OCI-LY3 (cell line): ENCODE results near the gene CD300LF.
A peak's percentile ranks its signal among the peaks of the same experiment; 100 is the strongest.

Experiments used
- H2AFZ ChIP-seq: fragments of 200-600, 300-600 bp; shearing (Covaris generic); 2 replicates; pipeline ENCODE4 v1.6.0; 2014; ENCODE audit warnings: antibody characterized with exemption, low read depth, low read length
- H3K27ac ChIP-seq: fragments of 200-600, 300-600 bp; sonication (generic); 2 replicates; pipeline ENCODE4 v1.5.1; 2014; ENCODE audit warnings: mild to moderate bottlenecking, low read length, moderate library complexity, mixed read lengths
- H3K27me3 ChIP-seq: fragments of 200-600, 300-600 bp; sonication (generic); 2 replicates; pipeline ENCODE4 v1.6.1; 2014; ENCODE audit warnings: low read depth, low read length, mixed read lengths
- H3K36me3 ChIP-seq: fragments of 200-600, 300-600 bp; sonication (generic); replicated peaks from 2 replicates; pipeline ENCODE3; 2014; ENCODE audit warnings: low read depth, low read length, mixed read lengths
- H3K4me1 ChIP-seq: fragments of 300-600, 200-600 bp; sonication (generic); 2 replicates; pipeline ENCODE4 v1.6.1; 2014; ENCODE audit warnings: low read length, mixed read lengths
- H3K4me2 ChIP-seq: fragments of 200-600, 300-600 bp; sonication (generic); 2 replicates; pipeline ENCODE4 v1.6.1; 2014; ENCODE audit warnings: low read length, mixed read lengths
- H3K4me3 ChIP-seq: fragments of 300-600, 200-600 bp; sonication (generic); 2 replicates; pipeline ENCODE4 v1.5.1; 2014; ENCODE audit warnings: antibody characterized with exemption, mild to moderate bottlenecking, low read length, moderate library complexity
- H3K79me2 ChIP-seq: fragments of 300-600, 200-600 bp; shearing (Covaris generic); 2 replicates; pipeline ENCODE4 v1.6.1; 2014; ENCODE audit warnings: mild to moderate bottlenecking, low read length, mixed read lengths
- H3K9ac ChIP-seq: fragments of 300-600, 200-600 bp; shearing (Covaris generic); 2 replicates; pipeline ENCODE4 v1.6.0; 2014; ENCODE audit warnings: mild to moderate bottlenecking, low read length, moderate library complexity
- H3K9me3 ChIP-seq: fragments of 200-600, 300-600 bp; shearing (Covaris generic); 2 replicates; pipeline ENCODE4 v1.6.1; 2014; ENCODE audit warnings: low read length, mixed read lengths; ENCODE audit not compliant: insufficient read depth
- H4K20me1 ChIP-seq: fragments of 200-600, 300-600 bp; sonication (generic); 2 replicates; pipeline ENCODE4 v1.6.1; 2016; ENCODE audit warnings: low read length, mixed read lengths; ENCODE audit not compliant: insufficient read depth
- CTCF ChIP-seq: fragments of 200-600, 300-600 bp; sonication (generic); IDR thresholded peaks from 2 replicates; pipeline ENCODE4 v1.5.1; 2014; ENCODE audit warnings: antibody characterized with exemption, low read length, low read depth
- EZH2phosphoT487 ChIP-seq: fragments of 200-600 bp; shearing (Covaris generic); IDR thresholded peaks from 2 replicates; pipeline ENCODE4 v1.6.1; 2018; ENCODE audit warnings: antibody characterized with exemption, mixed run types, low read depth

CD300LF gene

GRCh38 chr17:74746376-74746775 lies 33.7 kb upstream of the CD300LF start:
- TF ChIP-seq EZH2phosphoT487 (no peak), CTCF (no peak)
- H3K79me2 ChIP-seq = peaks cover 22% of the 10 kb centered on the region
- no peak overlapping the region for H3K4me2 ChIP-seq
- no peaks in the 10 kb centered on the region for H3K9me3 ChIP-seq
- H4K20me1 ChIP-seq = peaks cover 4% of the 10 kb centered on the region; the same call in 1 of the 2 replicates
- no peak overlapping the region for H3K27ac ChIP-seq
- H3K36me3 ChIP-seq = no peaks in the 10 kb centered on the region
- H2AFZ ChIP-seq = no peak overlapping the region
- H3K4me1 ChIP-seq = peaks cover 13% of the 10 kb centered on the region
- no peak overlapping the region for H3K4me3 ChIP-seq
- no peak overlapping the region for H3K9ac ChIP-seq
- peaks cover 10% of the 10 kb centered on the region; the same call in 1 of the 2 replicates for H3K27me3 ChIP-seq

GRCh38 chr17:74745548-74746177 lies 32.9 kb upstream of the CD300LF start:
- Histone ChIP-seq H3K4me1 (peaks cover 13% of the 10 kb centered on the region), H3K4me2 (no peak overlapping the region), H3K9ac (no peak overlapping the region), H3K9me3 (no peaks in the 10 kb centered on the region), H3K4me3 (no peak overlapping the region), H2AFZ (no peak overlapping the region), H3K79me2 (peaks cover 17% of the 10 kb centered on the region), H3K27me3 (peaks cover 10% of the 10 kb centered on the region; the same call in 1 of the 2 replicates), H3K27ac (no peak overlapping the region), H3K36me3 (no peaks in the 10 kb centered on the region), H4K20me1 (0 out of 2 replicates have a peak, but pooled peaks cover 4% of the 10 kb centered on the region)
- TF ChIP-seq CTCF (no peak), EZH2phosphoT487 (no peak)

- Histone ChIP-seq H3K79me2 (peaks cover 12% of the 10 kb centered on the region), H3K9ac (no peak overlapping the region), H4K20me1 (no peaks in the 10 kb centered on the region), H3K9me3 (no peaks in the 10 kb centered on the region), H3K4me3 (no peak overlapping the region), H2AFZ (peak overlapping the region; percentile 54; the same call in 1 of the 2 replicates), H3K27me3 (peaks cover 10% of the 10 kb centered on the region; the same call in 1 of the 2 replicates), H3K36me3 (no peaks in the 10 kb centered on the region), H3K4me2 (peak overlapping the region; percentile 51), H3K4me1 (peaks cover 8% of the 10 kb centered on the region), H3K27ac (no peak overlapping the region)
- TF ChIP-seq EZH2phosphoT487 = no peak
- TF ChIP-seq CTCF = peak; percentile 97
Measured at GRCh38 chr17:74744714-74745547, 32.2 kb upstream of the CD300LF start.

- H3K36me3 ChIP-seq = no peaks in the 10 kb centered on the region
- no peaks in the 10 kb centered on the region for H3K9me3 ChIP-seq
- no peaks in the 10 kb centered on the region for H4K20me1 ChIP-seq
- peaks cover 10% of the 10 kb centered on the region; the same call in 1 of the 2 replicates for H3K27me3 ChIP-seq
- H3K4me2 ChIP-seq = no peak overlapping the region
- no peak overlapping the region for H3K4me3 ChIP-seq
- H3K27ac ChIP-seq = no peak overlapping the region
- H3K9ac ChIP-seq = no peak overlapping the region
- H3K4me1 ChIP-seq = 0 out of 2 replicates have a peak, but pooled peaks cover 3% of the 10 kb centered on the region
- TF ChIP-seq CTCF = no peak
- no peak for TF ChIP-seq EZH2phosphoT487
- H3K79me2 ChIP-seq = peaks cover 6% of the 10 kb centered on the region
- no peak overlapping the region for H2AFZ ChIP-seq
Measured at GRCh38 chr17:74744349-74744713, 31.6 kb upstream of the CD300LF start.
